Esophagus squamous epithelium (tissue), 4 donors: ENCODE measurements around the gene MICAL2.

Experiments
- POLR2A ChIP-seq, 4 donors: fragments of 450-650 bp; IDR thresholded peaks; one replicate each; pipeline ENCODE4 v1.6.1; 2017; ENCODE audit warnings: antibody characterized with exemption in 4 of 4, mild to moderate bottlenecking in 4 of 4, moderate library complexity in 3 of 4
- TF ChIP-seq, protein P1 (sequence below), 6 experiments: fragments of 450-650 bp in 4 of 6; fragments of 200-600 bp in 2 of 6; sonication (generic) in 2 of 6; IDR thresholded peaks; one replicate each; pipeline ENCODE4 v1.5.1; 2016 to 2019; ENCODE audit warnings: antibody characterized with exemption in 6 of 6, mild to moderate bottlenecking in 4 of 6, moderate library complexity in 4 of 6

DNA sequence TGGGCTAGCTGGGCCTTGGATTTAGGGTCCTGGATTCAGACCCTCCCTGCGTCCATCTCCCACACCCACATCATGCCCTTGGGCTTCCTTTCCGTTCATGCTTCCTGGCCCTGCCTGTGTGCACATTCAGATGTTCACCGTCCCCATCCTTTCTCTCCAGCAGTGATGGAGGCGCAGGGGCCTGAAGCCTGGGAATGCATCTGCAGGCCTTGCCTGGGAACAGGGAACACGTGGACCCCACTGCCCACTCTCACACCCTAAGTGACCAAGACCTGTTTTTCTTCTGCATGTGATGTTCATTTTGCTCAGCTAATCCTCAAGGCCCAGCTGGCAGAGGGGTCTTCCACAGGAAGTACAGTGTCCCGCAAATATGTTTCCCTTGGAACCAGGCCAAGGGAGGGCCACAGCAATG, 175.4 kb downstream of the MICAL2 start:
- no peak for TF ChIP-seq POLR2A (IDR thresholded peaks at IDR 0.05)
- TF ChIP-seq, protein P1, sequence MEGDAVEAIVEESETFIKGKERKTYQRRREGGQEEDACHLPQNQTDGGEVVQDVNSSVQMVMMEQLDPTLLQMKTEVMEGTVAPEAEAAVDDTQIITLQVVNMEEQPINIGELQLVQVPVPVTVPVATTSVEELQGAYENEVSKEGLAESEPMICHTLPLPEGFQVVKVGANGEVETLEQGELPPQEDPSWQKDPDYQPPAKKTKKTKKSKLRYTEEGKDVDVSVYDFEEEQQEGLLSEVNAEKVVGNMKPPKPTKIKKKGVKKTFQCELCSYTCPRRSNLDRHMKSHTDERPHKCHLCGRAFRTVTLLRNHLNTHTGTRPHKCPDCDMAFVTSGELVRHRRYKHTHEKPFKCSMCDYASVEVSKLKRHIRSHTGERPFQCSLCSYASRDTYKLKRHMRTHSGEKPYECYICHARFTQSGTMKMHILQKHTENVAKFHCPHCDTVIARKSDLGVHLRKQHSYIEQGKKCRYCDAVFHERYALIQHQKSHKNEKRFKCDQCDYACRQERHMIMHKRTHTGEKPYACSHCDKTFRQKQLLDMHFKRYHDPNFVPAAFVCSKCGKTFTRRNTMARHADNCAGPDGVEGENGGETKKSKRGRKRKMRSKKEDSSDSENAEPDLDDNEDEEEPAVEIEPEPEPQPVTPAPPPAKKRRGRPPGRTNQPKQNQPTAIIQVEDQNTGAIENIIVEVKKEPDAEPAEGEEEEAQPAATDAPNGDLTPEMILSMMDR (IDR thresholded peaks at IDR 0.05) = no peak
